Stimulated activated memory B cell treated with anti-CD40 and anti-IgM and Interleukin-4, amounts not matched to agents 10 μg/mL and 1 μg/mL and 100 μg/mL, for 72 hours (primary cell): ENCODE data around the gene ACSF3.

Experiments used
- ATAC-seq: fragments of 150-1000 bp; cut with Tn5 transposase; 2 replicates; pipeline ENCODE4 v1.10.0; 2021
- H3K27ac Mint-ChIP-seq: one replicate; pipeline ENCODE4 v1.8.0; 2022; ENCODE audit warnings: mild to moderate bottlenecking, mixed read lengths
- H3K27me3 Mint-ChIP-seq: one replicate; pipeline ENCODE4 v1.8.0; 2022; ENCODE audit warnings: mixed read lengths
- H3K36me3 Mint-ChIP-seq: one replicate; pipeline ENCODE4 v1.8.0; 2022; ENCODE audit warnings: mixed read lengths
- H3K4me1 Mint-ChIP-seq: one replicate; pipeline ENCODE4 v1.8.0; 2022; ENCODE audit warnings: mixed read lengths
- H3K4me3 Mint-ChIP-seq: one replicate; pipeline ENCODE4 v1.8.0; 2022; ENCODE audit warnings: mild to moderate bottlenecking, moderate library complexity, mixed read lengths
- H3K9me3 Mint-ChIP-seq: one replicate; pipeline ENCODE4 v1.8.0; 2022; ENCODE audit warnings: mixed read lengths

ACSF3 gene

DNA sequence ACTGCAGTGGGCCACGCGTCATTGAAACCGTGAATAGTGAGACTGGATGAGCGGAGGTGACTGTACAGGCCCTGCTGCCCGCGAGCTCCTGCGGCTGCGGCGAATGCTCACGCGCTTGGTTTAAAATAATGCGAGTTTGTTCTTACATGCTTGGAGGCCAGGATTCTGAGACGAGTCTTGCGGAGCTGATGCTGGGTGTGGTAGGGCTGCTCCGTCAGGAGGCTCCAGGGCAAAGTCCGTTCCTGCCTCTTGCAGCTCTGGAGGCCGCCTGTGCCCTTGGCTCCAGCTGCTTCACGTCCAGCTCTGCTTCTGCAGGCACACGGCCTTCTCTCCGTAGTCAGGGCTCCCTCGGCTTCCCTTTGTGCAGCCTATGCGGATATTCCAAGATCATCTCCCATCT, 9.5 kb downstream of the ACSF3 start:
- H3K36me3 Mint-ChIP-seq: peaks cover 87% of the 10 kb centered on the region
- H3K4me1 Mint-ChIP-seq: peaks cover 64% of the 10 kb centered on the region
- H3K9me3 Mint-ChIP-seq: peaks cover 3% of the 10 kb centered on the region
- no peak overlapping the region for H3K4me3 Mint-ChIP-seq
- H3K27ac Mint-ChIP-seq: no peak overlapping the region
- H3K27me3 Mint-ChIP-seq: no peaks in the 10 kb centered on the region
- no peak for ATAC-seq

GRCh38 chr16:89103781-89104180, 10.1 kb downstream of the ACSF3 start:
- no peak overlapping the region for H3K27ac Mint-ChIP-seq
- peaks cover 58% of the 10 kb centered on the region for H3K4me1 Mint-ChIP-seq
- ATAC-seq: no peak
- peaks cover 93% of the 10 kb centered on the region for H3K36me3 Mint-ChIP-seq
- H3K4me3 Mint-ChIP-seq: no peak overlapping the region
- peaks cover 3% of the 10 kb centered on the region for H3K9me3 Mint-ChIP-seq
- no peaks in the 10 kb centered on the region for H3K27me3 Mint-ChIP-seq

GRCh38 chr16:89104303-89104702, 10.7 kb downstream of the ACSF3 start:
- peaks cover 91% of the 10 kb centered on the region for H3K36me3 Mint-ChIP-seq
- no peak for ATAC-seq
- no peaks in the 10 kb centered on the region for H3K27me3 Mint-ChIP-seq
- H3K4me1 Mint-ChIP-seq: peaks cover 53% of the 10 kb centered on the region
- peaks cover 3% of the 10 kb centered on the region for H3K9me3 Mint-ChIP-seq
- H3K27ac Mint-ChIP-seq: peak overlapping the region; percentile 82
- H3K4me3 Mint-ChIP-seq: no peak overlapping the region

GRCh38 chr16:89104930-89105571, 11.4 kb downstream of the ACSF3 start:
- peaks cover 84% of the 10 kb centered on the region for H3K36me3 Mint-ChIP-seq
- H3K27me3 Mint-ChIP-seq: no peaks in the 10 kb centered on the region
- H3K4me1 Mint-ChIP-seq: peaks cover 45% of the 10 kb centered on the region
- H3K4me3 Mint-ChIP-seq: peak overlapping the region; percentile 30
- ATAC-seq: peak; percentile 93
- peak overlapping the region; percentile 82 for H3K27ac Mint-ChIP-seq
- H3K9me3 Mint-ChIP-seq: peaks cover 3% of the 10 kb centered on the region

- peak overlapping the region; percentile 82 for H3K27ac Mint-ChIP-seq
Measured at GRCh38 chr16:89105599-89106151, 12.0 kb downstream of the ACSF3 start.

DNA sequence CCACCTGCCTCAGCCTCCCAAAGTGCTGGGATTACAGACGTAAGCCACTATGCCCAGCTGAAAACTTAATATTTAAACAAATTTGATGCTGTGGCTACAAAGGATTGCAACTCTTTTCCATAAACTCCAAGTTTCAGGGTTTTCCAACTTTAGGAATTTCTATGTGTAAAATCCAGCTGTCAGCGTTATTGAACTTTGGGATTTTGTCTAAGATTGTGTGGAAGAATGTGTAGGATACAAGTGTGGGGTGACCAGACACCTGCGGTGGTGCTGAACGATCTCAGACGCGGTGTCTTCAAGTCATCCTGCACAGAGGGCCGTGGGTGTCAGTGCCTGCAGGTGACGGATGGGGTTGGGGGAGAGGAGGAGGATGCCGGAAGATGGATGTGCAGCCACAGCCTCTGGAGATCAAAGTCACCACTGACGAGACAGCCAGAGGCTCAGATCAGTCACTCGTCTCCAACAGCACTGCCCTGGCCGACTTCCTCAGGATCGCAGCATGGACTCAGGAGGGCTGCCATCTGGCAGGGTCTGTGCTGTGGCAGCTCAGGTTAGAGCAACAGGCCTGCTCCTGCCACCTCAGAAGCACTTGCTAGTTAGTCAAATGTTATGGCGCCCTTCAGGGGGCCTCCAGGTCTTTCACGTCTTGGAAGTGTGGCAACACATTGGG, 13.0 kb downstream of the ACSF3 start:
- peaks cover 40% of the 10 kb centered on the region for H3K4me1 Mint-ChIP-seq
- H3K27me3 Mint-ChIP-seq: no peaks in the 10 kb centered on the region
- H3K36me3 Mint-ChIP-seq: peaks cover 71% of the 10 kb centered on the region
- ATAC-seq: no peak
- H3K9me3 Mint-ChIP-seq: peaks cover 3% of the 10 kb centered on the region
- H3K27ac Mint-ChIP-seq: no peak overlapping the region
- no peak overlapping the region for H3K4me3 Mint-ChIP-seq

More at GRCh38 chr16:89105599-89106151, 12.0 kb downstream of the ACSF3 start:
- no peak overlapping the region for H3K4me3 Mint-ChIP-seq
- H3K9me3 Mint-ChIP-seq: peaks cover 3% of the 10 kb centered on the region
- peaks cover 40% of the 10 kb centered on the region for H3K4me1 Mint-ChIP-seq
- no peaks in the 10 kb centered on the region for H3K27me3 Mint-ChIP-seq
- no peak for ATAC-seq
- peaks cover 80% of the 10 kb centered on the region for H3K36me3 Mint-ChIP-seq

- H3K9me3 Mint-ChIP-seq: peaks cover 3% of the 10 kb centered on the region
- H3K27me3 Mint-ChIP-seq: no peaks in the 10 kb centered on the region
- peaks cover 40% of the 10 kb centered on the region for H3K4me1 Mint-ChIP-seq
- ATAC-seq: no peak
- H3K36me3 Mint-ChIP-seq: peaks cover 66% of the 10 kb centered on the region
- no peak overlapping the region for H3K27ac Mint-ChIP-seq
- no peak overlapping the region for H3K4me3 Mint-ChIP-seq
Measured at GRCh38 chr16:89107203-89107582, 13.5 kb downstream of the ACSF3 start.

- Mint-ChIP-seq H3K9me3 (peaks cover 3% of the 10 kb centered on the region), H3K4me1 (peaks cover 32% of the 10 kb centered on the region), H3K4me3 (no peak overlapping the region), H3K27me3 (no peaks in the 10 kb centered on the region), H3K36me3 (peaks cover 54% of the 10 kb centered on the region), H3K27ac (no peak overlapping the region)
- ATAC-seq: no peak
Measured at GRCh38 chr16:89108416-89108815, 14.8 kb downstream of the ACSF3 start.

GRCh38 chr16:89110641-89111040, 17.0 kb downstream of the ACSF3 start:
- Mint-ChIP-seq H3K9me3 (peaks cover 3% of the 10 kb centered on the region), H3K4me3 (no peak overlapping the region), H3K27ac (no peak overlapping the region), H3K27me3 (no peaks in the 10 kb centered on the region), H3K36me3 (peaks cover 49% of the 10 kb centered on the region), H3K4me1 (peaks cover 12% of the 10 kb centered on the region)
- no peak for ATAC-seq

DNA sequence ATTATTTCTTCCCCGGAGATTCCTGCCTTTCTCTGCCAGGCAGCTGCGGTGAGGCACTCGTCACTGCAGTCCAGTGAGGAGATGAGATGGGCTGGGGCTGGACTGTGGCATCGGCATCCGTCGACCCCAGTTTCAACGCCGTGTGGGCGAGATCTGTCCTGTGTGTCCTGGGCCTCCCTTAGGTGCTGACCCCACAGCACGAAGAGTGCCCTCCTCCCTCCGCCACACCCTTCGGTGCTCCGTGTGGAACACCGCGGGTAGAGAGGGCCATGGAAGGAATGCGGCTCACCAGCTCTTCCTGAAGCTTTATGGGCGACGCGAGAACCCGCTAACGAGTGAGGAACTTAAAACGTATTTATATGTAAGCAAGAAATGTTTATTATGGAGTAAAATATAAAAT, 17.6 kb downstream of the ACSF3 start:
- Mint-ChIP-seq H3K27me3 (no peaks in the 10 kb centered on the region), H3K9me3 (peaks cover 3% of the 10 kb centered on the region), H3K4me1 (peaks cover 7% of the 10 kb centered on the region), H3K27ac (no peak overlapping the region), H3K36me3 (peaks cover 47% of the 10 kb centered on the region), H3K4me3 (no peak overlapping the region)
- ATAC-seq: no peak

DNA sequence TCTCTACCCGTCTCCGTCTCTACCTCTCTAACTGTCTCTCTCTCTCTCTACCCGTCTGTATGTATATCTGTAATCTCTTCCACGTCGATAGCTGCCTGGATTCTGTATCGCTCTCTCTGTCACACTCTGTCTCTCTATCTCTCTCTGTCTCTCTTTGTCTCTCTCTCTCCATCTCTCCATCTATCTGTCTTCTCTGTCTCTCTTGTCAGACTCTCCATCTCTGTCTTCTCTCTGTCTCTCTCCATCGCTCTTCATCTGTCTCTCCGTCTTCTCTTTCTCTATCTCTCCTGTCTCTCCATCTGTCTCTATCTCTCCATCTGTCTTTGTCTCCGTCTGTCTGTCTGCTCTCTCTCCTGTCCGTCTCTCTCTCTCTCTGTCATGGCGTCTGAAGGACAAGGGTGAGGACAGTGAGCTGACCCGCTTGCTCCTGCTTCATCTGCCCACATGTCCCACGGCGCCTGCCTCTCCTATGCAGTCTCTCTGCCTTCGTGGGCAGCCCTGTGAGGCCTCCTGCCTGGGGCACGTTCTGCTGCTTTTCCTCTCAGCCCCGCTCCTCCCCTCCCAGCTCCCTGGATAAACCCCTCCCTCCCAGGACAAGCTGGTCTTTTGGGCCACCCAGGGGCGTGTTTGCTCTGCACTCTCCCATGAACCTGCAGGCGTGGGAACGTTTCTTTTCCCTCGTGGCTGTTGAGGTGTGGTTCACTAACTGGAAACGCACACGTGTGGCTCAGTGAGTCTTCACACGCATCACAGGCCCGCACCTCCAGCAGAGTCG, 18.9 kb downstream of the ACSF3 start:
- Mint-ChIP-seq H3K4me1 (peaks cover under 1% of the 10 kb centered on the region), H3K36me3 (peaks cover 46% of the 10 kb centered on the region), H3K27ac (no peak overlapping the region), H3K9me3 (no peaks in the 10 kb centered on the region), H3K27me3 (no peaks in the 10 kb centered on the region), H3K4me3 (no peak overlapping the region)
- no peak for ATAC-seq

- ATAC-seq: no peak
- no peaks in the 10 kb centered on the region for H3K9me3 Mint-ChIP-seq
- H3K36me3 Mint-ChIP-seq: peaks cover 46% of the 10 kb centered on the region
- H3K27ac Mint-ChIP-seq: no peak overlapping the region
- no peaks in the 10 kb centered on the region for H3K27me3 Mint-ChIP-seq
- H3K4me3 Mint-ChIP-seq: no peak overlapping the region
- peaks cover 5% of the 10 kb centered on the region for H3K4me1 Mint-ChIP-seq
Measured at GRCh38 chr16:89113152-89113547, 19.5 kb downstream of the ACSF3 start.

GRCh38 chr16:89113661-89114060, 20.0 kb downstream of the ACSF3 start:
- no peaks in the 10 kb centered on the region for H3K9me3 Mint-ChIP-seq

GRCh38 chr16:89114159-89114981, 20.7 kb downstream of the ACSF3 start:
- Mint-ChIP-seq H3K27ac (no peak overlapping the region), H3K4me1 (peaks cover 14% of the 10 kb centered on the region)
- ATAC-seq: peak; percentile 63

More at GRCh38 chr16:89113661-89114060, 20.0 kb downstream of the ACSF3 start:
- Mint-ChIP-seq H3K27me3 (no peaks in the 10 kb centered on the region), H3K27ac (no peak overlapping the region), H3K36me3 (peaks cover 46% of the 10 kb centered on the region), H3K4me1 (peaks cover 10% of the 10 kb centered on the region), H3K4me3 (peak overlapping the region; percentile 81)
- peak; percentile 71 for ATAC-seq

More at GRCh38 chr16:89114159-89114981, 20.7 kb downstream of the ACSF3 start:
- Mint-ChIP-seq H3K9me3 (no peaks in the 10 kb centered on the region), H3K27me3 (no peaks in the 10 kb centered on the region), H3K36me3 (peaks cover 52% of the 10 kb centered on the region), H3K4me3 (peak overlapping the region; percentile 81)
